Measurements from ENCODE around the gene DCC.
"Not testable (repeated sequence)": the region's sequence is repeated elsewhere in the genome, so short reads cannot be mapped to it uniquely, and the experiment has no call there.

Gene DCC

DNA sequence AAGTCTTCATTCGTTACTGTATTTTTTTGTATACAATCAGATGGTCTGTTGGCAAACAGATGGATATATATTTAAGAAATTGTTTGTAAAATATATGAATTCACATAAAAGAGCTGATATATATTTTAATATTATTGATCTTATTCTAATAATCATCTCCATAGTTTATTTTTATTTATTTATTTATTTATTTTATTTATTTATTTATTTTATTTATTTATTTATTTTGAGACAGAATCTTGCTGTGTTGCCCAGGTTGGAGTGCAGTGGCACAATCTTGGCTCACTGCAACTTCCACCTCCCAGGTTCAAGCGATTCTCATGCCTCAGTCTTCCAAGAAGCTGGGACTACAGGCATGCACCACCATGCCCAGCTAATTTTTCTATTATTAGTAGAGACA, 1128.2 kb downstream of the DCC start:
- H3K4me3 ChIP-seq (ENCODE audit: insufficient read depth, low read depth, low read length, poor library complexity, severe bottlenecking); H3K36me3 ChIP-seq (ENCODE audit: control insufficient read depth, insufficient read depth, low read length); H3K27me3 ChIP-seq (replicated peaks; ENCODE audit: control insufficient read depth, insufficient read depth, low read length, poor library complexity, severe bottlenecking); DNase-seq; H3K4me1 ChIP-seq (ENCODE audit: control insufficient read depth, insufficient read depth, low read length, poor library complexity, severe bottlenecking); H3K27ac ChIP-seq (ENCODE audit: insufficient read depth, low read length, poor library complexity, severe bottlenecking); H3K9me3 ChIP-seq (ENCODE audit: control insufficient read depth, low read length): not testable (repeated sequence)

DNA sequence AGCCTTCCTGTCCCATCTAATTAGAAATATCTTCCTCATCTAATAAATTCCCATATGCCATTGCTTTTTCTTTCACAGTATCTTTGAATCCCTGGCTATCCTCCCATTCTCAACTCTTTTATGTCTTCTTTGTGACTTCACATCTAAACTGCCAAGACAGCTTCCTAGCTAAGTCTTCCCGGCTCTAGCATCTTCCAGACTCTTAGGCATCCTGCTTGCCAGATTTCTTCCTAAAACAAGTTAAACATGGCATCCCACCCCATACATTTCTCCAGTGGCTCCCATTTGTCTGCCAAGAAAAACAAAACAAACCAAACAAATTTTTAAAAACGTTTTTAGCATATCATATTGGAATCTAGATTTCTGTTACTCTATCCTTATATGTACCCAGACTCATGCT, 1132.5 kb downstream of the DCC start:
- no peak for DNase-seq
- Histone ChIP-seq H3K27ac (ENCODE audit: insufficient read depth, low read length, poor library complexity, severe bottlenecking) (no peak overlapping the region), H3K9me3 (ENCODE audit: control insufficient read depth, low read length) (no peaks in the 10 kb centered on the region), H3K36me3 (ENCODE audit: control insufficient read depth, insufficient read depth, low read length) (no peaks in the 10 kb centered on the region), H3K4me3 (ENCODE audit: insufficient read depth, low read depth, low read length, poor library complexity, severe bottlenecking) (no peak overlapping the region), H3K4me1 (ENCODE audit: control insufficient read depth, insufficient read depth, low read length, poor library complexity, severe bottlenecking) (no peaks in the 10 kb centered on the region), H3K27me3 (replicated peaks; ENCODE audit: control insufficient read depth, insufficient read depth, low read length, poor library complexity, severe bottlenecking) (no peaks in the 10 kb centered on the region)

DNA sequence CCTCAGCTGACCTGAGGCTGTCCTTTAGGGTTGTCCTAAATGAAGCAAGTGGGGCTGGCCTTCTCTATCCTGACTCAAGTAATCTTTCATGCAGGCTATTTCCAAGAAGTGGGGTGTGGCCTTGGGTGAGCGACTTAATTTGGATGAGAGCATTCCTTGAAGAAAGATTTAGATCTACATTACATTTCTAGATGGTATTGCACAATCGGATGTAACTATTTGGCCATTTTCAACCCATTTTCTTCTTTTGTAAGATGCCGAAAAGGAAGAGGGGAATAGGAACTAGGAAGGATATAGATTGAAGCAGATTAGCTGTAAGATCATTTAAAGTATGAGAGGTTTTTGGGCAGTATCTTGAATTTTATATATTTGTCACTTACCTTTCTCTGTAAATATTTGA, 1138.2 kb downstream of the DCC start:
- no peak overlapping the region for H3K27ac ChIP-seq (ENCODE audit: insufficient read depth, low read length, poor library complexity, severe bottlenecking)
- H3K9me3 ChIP-seq (ENCODE audit: control insufficient read depth, low read length): no peaks in the 10 kb centered on the region
- no peaks in the 10 kb centered on the region for H3K36me3 ChIP-seq (ENCODE audit: control insufficient read depth, insufficient read depth, low read length)
- H3K4me3 ChIP-seq (ENCODE audit: insufficient read depth, low read depth, low read length, poor library complexity, severe bottlenecking): no peak overlapping the region
- H3K4me1 ChIP-seq (ENCODE audit: control insufficient read depth, insufficient read depth, low read length, poor library complexity, severe bottlenecking): no peaks in the 10 kb centered on the region
- H3K27me3 ChIP-seq (replicated peaks; ENCODE audit: control insufficient read depth, insufficient read depth, low read length, poor library complexity, severe bottlenecking): no peaks in the 10 kb centered on the region
- DNase-seq: no peak

DNA sequence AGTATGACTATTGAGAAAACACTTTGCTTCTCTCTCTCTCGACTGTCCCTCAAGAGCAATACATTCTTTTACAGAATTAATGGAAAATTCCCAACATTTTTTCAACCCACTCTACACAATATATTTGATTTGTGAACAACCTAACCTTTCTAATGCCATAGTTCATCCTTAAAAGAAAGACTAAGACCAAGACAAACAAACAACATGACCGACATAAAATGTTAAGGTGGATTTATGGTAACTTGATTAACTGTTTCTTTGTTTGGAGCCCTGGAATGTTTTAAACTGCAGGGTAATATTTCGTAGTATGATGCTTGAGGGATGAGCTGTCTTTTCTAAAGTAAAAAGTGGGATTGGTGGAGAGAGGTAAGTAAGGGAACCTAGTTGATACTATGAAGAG, 1146.3 kb downstream of the DCC start:
- Histone ChIP-seq H3K27me3 (replicated peaks; ENCODE audit: control insufficient read depth, insufficient read depth, low read length, poor library complexity, severe bottlenecking) (no peaks in the 10 kb centered on the region), H3K9me3 (ENCODE audit: control insufficient read depth, low read length) (no peaks in the 10 kb centered on the region), H3K4me3 (ENCODE audit: insufficient read depth, low read depth, low read length, poor library complexity, severe bottlenecking) (no peak overlapping the region), H3K36me3 (ENCODE audit: control insufficient read depth, insufficient read depth, low read length) (no peaks in the 10 kb centered on the region), H3K27ac (ENCODE audit: insufficient read depth, low read length, poor library complexity, severe bottlenecking) (no peak overlapping the region), H3K4me1 (ENCODE audit: control insufficient read depth, insufficient read depth, low read length, poor library complexity, severe bottlenecking) (no peaks in the 10 kb centered on the region)
- no peak for DNase-seq

DNA sequence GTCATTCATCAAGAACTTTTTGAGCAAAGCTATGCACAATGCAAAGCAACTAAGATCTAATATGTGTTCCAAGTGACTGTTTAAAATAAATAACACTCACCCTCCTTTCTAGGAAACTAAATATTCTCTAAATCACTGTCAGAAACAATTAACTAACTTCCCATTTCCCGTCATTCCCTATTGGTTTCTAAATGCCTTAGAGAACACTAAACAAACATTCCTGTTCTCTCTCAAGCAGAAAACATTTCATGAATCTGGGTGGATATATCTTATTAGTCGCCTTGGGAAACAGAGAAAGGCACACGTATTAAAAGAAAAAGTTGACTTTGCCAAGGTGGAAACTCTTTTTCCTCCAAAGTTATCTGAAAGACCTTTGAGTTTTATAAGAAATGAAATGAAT, 1149.3 kb downstream of the DCC start:
- Histone ChIP-seq H3K9me3 (ENCODE audit: control insufficient read depth, low read length) (no peaks in the 10 kb centered on the region), H3K36me3 (ENCODE audit: control insufficient read depth, insufficient read depth, low read length) (no peaks in the 10 kb centered on the region), H3K27me3 (replicated peaks; ENCODE audit: control insufficient read depth, insufficient read depth, low read length, poor library complexity, severe bottlenecking) (no peaks in the 10 kb centered on the region), H3K27ac (ENCODE audit: insufficient read depth, low read length, poor library complexity, severe bottlenecking) (no peak overlapping the region), H3K4me3 (ENCODE audit: insufficient read depth, low read depth, low read length, poor library complexity, severe bottlenecking) (no peak overlapping the region), H3K4me1 (ENCODE audit: control insufficient read depth, insufficient read depth, low read length, poor library complexity, severe bottlenecking) (no peaks in the 10 kb centered on the region)
- DNase-seq: no peak

DNA sequence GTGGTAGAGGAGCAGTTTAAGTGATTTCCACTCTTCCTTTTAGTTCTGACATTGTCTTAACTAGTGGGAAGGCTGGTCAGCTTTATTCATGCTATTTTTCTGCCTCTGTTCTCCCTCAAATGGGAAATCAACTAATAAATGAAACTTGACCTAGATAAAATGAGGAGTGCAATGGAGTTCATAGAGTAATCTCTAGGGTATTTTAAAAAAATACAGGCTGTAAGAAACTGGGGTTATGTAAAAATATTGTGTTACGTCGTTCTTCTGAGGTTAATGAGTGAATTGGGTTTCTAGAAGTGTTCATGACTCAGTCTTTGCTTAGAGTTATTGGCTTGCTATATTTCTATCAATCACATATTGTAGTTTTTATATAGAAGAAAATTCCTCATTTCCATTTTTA, 1150.0 kb downstream of the DCC start:
- no peak for DNase-seq

DNA sequence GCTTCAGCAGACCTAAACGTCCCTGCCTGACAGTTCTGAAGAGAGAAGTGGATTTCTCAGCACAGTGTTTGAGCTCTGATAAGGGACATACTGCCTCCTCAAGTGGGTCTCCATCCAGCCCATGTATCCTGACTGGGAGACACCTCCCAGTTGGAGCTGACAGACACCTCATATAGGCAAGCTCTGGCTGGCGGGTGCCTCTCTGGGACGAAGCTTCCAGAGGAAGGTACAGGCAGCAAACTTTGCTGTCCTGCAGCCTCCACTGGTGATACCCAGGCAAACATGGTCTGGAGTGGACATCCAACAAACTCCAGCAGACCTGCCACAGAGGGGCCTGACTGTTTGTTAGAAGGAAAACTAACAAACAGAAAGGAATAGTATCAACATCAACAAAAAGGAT, 1156.0 kb downstream of the DCC start:
- Histone ChIP-seq H3K4me3 (ENCODE audit: insufficient read depth, low read depth, low read length, poor library complexity, severe bottlenecking) (no peak overlapping the region), H3K9me3 (ENCODE audit: control insufficient read depth, low read length) (no peaks in the 10 kb centered on the region), H3K27ac (ENCODE audit: insufficient read depth, low read length, poor library complexity, severe bottlenecking) (no peak overlapping the region), H3K36me3 (ENCODE audit: control insufficient read depth, insufficient read depth, low read length) (no peaks in the 10 kb centered on the region), H3K27me3 (replicated peaks; ENCODE audit: control insufficient read depth, insufficient read depth, low read length, poor library complexity, severe bottlenecking) (no peaks in the 10 kb centered on the region), H3K4me1 (ENCODE audit: control insufficient read depth, insufficient read depth, low read length, poor library complexity, severe bottlenecking) (no peaks in the 10 kb centered on the region)
- no peak for DNase-seq

More for the DNA sequence above, 1150.0 kb downstream of the DCC start:
- Histone ChIP-seq H3K4me3 (ENCODE audit: insufficient read depth, low read depth, low read length, poor library complexity, severe bottlenecking) (no peak overlapping the region), H3K9me3 (ENCODE audit: control insufficient read depth, low read length) (no peaks in the 10 kb centered on the region), H3K27me3 (replicated peaks; ENCODE audit: control insufficient read depth, insufficient read depth, low read length, poor library complexity, severe bottlenecking) (no peaks in the 10 kb centered on the region), H3K4me1 (ENCODE audit: control insufficient read depth, insufficient read depth, low read length, poor library complexity, severe bottlenecking) (no peaks in the 10 kb centered on the region), H3K36me3 (ENCODE audit: control insufficient read depth, insufficient read depth, low read length) (no peaks in the 10 kb centered on the region), H3K27ac (ENCODE audit: insufficient read depth, low read length, poor library complexity, severe bottlenecking) (no peak overlapping the region)

DNA sequence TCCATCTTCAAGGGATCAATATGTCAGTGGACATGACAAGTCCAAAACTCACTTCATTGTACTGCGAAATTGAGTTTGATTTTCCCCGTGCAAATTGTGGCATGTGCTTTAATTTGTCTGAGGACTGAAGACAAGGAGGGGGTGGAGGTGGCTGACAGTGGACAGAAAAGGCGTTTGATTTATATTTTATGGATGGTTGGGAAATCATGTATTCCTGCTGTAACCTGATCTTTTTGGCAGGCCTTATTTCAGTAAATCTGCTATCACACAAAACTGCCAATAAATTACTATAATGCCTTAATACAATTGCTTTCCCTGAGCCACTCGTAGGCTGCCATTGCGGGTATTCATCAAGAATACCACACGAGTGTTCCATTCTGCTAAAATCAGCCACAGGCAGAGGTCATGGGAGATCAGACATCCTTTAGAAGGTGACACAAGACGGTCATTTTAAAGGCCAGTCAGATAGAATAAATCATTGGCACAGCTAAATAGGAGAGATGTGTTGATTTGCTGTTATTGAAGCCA, 1164.0 kb downstream of the DCC start:
- H3K27me3 ChIP-seq (replicated peaks; ENCODE audit: control insufficient read depth, insufficient read depth, low read length, poor library complexity, severe bottlenecking): no peaks in the 10 kb centered on the region
- no peak for DNase-seq
- H3K4me3 ChIP-seq (ENCODE audit: insufficient read depth, low read depth, low read length, poor library complexity, severe bottlenecking): no peak overlapping the region
- no peaks in the 10 kb centered on the region for H3K9me3 ChIP-seq (ENCODE audit: control insufficient read depth, low read length)
- no peak overlapping the region for H3K27ac ChIP-seq (ENCODE audit: insufficient read depth, low read length, poor library complexity, severe bottlenecking)
- no peaks in the 10 kb centered on the region for H3K36me3 ChIP-seq (ENCODE audit: control insufficient read depth, insufficient read depth, low read length)
- H3K4me1 ChIP-seq (ENCODE audit: control insufficient read depth, insufficient read depth, low read length, poor library complexity, severe bottlenecking): no peaks in the 10 kb centered on the region

DNA sequence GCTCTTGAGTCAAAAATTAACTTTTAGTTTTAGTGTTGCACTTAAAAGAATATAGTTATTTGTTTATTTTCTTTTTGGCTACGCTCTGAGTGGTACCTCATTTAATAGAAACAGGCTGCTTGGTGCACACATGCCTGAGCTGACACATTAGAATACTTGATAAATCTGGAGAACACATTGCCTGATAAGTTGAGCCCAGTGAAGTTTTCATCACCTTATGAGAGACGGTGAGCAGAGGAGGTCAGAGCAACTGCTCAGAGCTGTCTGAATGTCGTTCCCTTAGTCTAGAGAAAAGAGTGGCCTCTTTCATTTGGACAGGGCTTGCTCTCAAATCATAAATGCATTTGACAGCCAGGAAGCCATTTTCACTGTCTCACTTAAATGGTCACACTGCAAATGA, 1168.5 kb downstream of the DCC start:
- DNase-seq: no peak
- Histone ChIP-seq H3K9me3 (ENCODE audit: control insufficient read depth, low read length) (no peaks in the 10 kb centered on the region), H3K4me1 (ENCODE audit: control insufficient read depth, insufficient read depth, low read length, poor library complexity, severe bottlenecking) (no peaks in the 10 kb centered on the region), H3K27me3 (replicated peaks; ENCODE audit: control insufficient read depth, insufficient read depth, low read length, poor library complexity, severe bottlenecking) (no peaks in the 10 kb centered on the region), H3K4me3 (ENCODE audit: insufficient read depth, low read depth, low read length, poor library complexity, severe bottlenecking) (no peak overlapping the region), H3K36me3 (ENCODE audit: control insufficient read depth, insufficient read depth, low read length) (no peaks in the 10 kb centered on the region), H3K27ac (ENCODE audit: insufficient read depth, low read length, poor library complexity, severe bottlenecking) (no peak overlapping the region)

DNA sequence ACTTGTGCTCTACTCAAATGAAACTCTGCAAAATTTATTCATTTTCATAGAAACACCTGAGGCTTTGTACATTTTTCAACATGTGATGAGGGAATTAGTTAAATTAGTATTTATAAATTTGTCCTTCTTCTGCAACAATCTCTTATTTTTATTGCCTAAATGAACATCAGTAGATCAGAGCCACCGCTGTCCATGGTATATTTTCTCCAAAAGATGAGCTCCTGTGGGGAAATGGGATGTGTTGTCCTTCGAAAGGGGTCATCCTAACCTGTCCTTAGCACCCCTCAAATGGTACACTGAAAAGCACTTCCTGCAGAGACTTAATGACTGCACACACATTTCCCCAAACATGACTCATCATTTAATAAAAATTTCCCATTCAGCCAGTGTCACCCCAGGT, 1169.9 kb downstream of the DCC start:
- no peaks in the 10 kb centered on the region for H3K4me1 ChIP-seq (ENCODE audit: control insufficient read depth, insufficient read depth, low read length, poor library complexity, severe bottlenecking)
- H3K27me3 ChIP-seq (replicated peaks; ENCODE audit: control insufficient read depth, insufficient read depth, low read length, poor library complexity, severe bottlenecking): no peaks in the 10 kb centered on the region
- no peak for DNase-seq
- no peak overlapping the region for H3K4me3 ChIP-seq (ENCODE audit: insufficient read depth, low read depth, low read length, poor library complexity, severe bottlenecking)
- no peaks in the 10 kb centered on the region for H3K36me3 ChIP-seq (ENCODE audit: control insufficient read depth, insufficient read depth, low read length)
- H3K9me3 ChIP-seq (ENCODE audit: control insufficient read depth, low read length): no peaks in the 10 kb centered on the region
- no peak overlapping the region for H3K27ac ChIP-seq (ENCODE audit: insufficient read depth, low read length, poor library complexity, severe bottlenecking)

DNA sequence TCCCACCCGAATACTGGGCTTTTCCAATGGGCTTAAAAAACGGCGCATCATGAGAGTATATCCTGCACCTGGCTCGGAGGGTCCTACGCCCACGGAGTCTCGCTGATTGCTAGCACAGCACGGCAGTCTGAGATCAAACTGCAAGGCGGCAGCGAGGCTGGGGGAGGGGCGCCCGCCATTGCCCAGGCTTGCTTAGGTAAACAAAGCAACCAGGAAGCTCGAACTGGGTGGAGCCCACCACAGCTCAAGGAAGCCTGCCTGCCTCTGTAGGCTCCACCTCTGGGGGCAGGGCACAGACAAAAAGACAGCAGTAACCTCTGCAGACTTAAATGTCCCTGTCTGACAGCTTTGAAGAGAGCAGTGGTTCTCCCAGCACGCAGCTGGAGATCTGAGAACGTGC, 1171.7 kb downstream of the DCC start:
- not testable (repeated sequence) for H3K4me1 ChIP-seq (ENCODE audit: control insufficient read depth, insufficient read depth, low read length, poor library complexity, severe bottlenecking); H3K27me3 ChIP-seq (replicated peaks; ENCODE audit: control insufficient read depth, insufficient read depth, low read length, poor library complexity, severe bottlenecking); H3K4me3 ChIP-seq (ENCODE audit: insufficient read depth, low read depth, low read length, poor library complexity, severe bottlenecking); H3K36me3 ChIP-seq (ENCODE audit: control insufficient read depth, insufficient read depth, low read length); DNase-seq; H3K27ac ChIP-seq (ENCODE audit: insufficient read depth, low read length, poor library complexity, severe bottlenecking); H3K9me3 ChIP-seq (ENCODE audit: control insufficient read depth, low read length)
